ENCODE results near the gene COL4A1.

COL4A1 gene

GRCh38 chr13:110330491-110331011 is 23.6 kb upstream of the COL4A1 start:
- DNase-seq (ENCODE audit: low spot score), result no peak
- TF ChIP-seq CTCF (IDR thresholded peaks at IDR 0.05; ENCODE audit: extremely low read depth, missing control alignments), result no peak

- TF ChIP-seq CTCF (IDR thresholded peaks at IDR 0.05; ENCODE audit: extremely low read depth, missing control alignments), result no peak
- DNase-seq (ENCODE audit: low spot score), result no peak
These were observed 23.0 kb upstream of the COL4A1 start for GRCh38 chr13:110329798-110330461.

GRCh38 chr13:110329258-110329657 is 22.3 kb upstream of the COL4A1 start:
- DNase-seq (ENCODE audit: low spot score), result no peak
- no peak for TF ChIP-seq CTCF (IDR thresholded peaks at IDR 0.05; ENCODE audit: extremely low read depth, missing control alignments)

GRCh38 chr13:110328573-110328972 is 21.6 kb upstream of the COL4A1 start:
- no peak for TF ChIP-seq CTCF (IDR thresholded peaks at IDR 0.05; ENCODE audit: extremely low read depth, missing control alignments)
- no peak for DNase-seq (ENCODE audit: low spot score)

- DNase-seq (ENCODE audit: low spot score), result no peak
- no peak for TF ChIP-seq CTCF (IDR thresholded peaks at IDR 0.05; ENCODE audit: extremely low read depth, missing control alignments)
These were observed 20.2 kb upstream of the COL4A1 start for GRCh38 chr13:110327051-110327721.

- TF ChIP-seq CTCF (IDR thresholded peaks at IDR 0.05; ENCODE audit: extremely low read depth, missing control alignments), result no peak
- DNase-seq (ENCODE audit: low spot score), result no peak
These were observed 19.4 kb upstream of the COL4A1 start for GRCh38 chr13:110326263-110326904.
